Stimulated activated CD8-positive, alpha-beta memory T cell treated with anti-CD3 and anti-CD28 coated beads, Interleukin-7, amount 100 ng/mL, for 24 hours (primary cell): ENCODE results near the gene BSN.

Experiments
- DNase-seq: peaks from one replicate; pipeline ENCODE4 v3.0.0-alpha.2; 2020; ENCODE audit warnings: low read depth

The BSN gene

GRCh38 chr3:49654955-49655556, 100.8 kb downstream of the BSN start:
- no peak for DNase-seq

DNA sequence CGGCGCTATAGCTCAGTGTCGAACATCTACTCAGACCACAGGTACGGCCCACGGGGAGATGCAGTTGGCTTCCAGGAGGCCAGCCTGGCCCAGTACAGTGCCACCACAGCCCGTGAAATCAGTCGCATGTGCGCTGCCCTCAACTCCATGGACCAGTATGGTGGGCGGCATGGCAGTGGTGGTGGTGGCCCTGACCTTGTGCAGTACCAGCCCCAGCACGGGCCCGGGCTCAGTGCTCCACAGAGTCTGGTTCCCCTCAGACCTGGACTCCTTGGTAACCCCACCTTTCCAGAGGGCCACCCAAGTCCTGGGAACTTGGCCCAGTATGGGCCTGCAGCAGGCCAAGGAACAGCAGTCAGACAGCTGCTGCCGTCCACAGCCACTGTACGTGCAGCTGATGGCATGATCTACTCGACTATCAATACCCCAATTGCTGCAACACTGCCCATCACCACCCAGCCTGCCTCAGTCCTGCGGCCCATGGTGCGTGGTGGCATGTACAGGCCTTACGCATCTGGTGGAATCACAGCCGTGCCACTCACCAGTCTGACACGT, 101.5 kb downstream of the BSN start:
- DNase-seq, result no peak

DNA sequence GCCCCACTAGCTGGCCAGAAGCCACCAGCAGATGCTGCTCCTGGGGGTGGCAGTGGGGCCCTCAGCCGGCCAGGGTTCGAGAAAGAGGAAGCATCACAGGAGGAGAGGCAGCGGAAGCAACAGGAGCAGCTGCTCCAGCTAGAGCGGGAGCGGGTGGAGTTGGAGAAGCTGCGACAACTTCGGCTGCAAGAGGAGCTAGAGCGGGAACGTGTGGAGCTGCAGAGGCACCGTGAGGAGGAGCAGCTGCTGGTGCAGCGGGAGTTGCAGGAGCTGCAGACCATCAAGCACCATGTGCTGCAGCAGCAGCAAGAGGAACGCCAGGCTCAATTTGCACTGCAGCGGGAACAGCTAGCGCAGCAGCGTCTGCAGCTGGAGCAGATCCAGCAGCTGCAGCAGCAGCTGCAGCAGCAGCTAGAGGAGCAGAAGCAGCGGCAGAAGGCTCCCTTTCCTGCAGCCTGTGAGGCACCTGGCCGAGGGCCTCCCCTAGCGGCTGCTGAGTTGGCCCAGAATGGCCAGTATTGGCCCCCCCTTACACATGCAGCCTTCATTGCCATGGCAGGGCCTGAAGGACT, 102.3 kb downstream of the BSN start:
- DNase-seq, result no peak

DNA sequence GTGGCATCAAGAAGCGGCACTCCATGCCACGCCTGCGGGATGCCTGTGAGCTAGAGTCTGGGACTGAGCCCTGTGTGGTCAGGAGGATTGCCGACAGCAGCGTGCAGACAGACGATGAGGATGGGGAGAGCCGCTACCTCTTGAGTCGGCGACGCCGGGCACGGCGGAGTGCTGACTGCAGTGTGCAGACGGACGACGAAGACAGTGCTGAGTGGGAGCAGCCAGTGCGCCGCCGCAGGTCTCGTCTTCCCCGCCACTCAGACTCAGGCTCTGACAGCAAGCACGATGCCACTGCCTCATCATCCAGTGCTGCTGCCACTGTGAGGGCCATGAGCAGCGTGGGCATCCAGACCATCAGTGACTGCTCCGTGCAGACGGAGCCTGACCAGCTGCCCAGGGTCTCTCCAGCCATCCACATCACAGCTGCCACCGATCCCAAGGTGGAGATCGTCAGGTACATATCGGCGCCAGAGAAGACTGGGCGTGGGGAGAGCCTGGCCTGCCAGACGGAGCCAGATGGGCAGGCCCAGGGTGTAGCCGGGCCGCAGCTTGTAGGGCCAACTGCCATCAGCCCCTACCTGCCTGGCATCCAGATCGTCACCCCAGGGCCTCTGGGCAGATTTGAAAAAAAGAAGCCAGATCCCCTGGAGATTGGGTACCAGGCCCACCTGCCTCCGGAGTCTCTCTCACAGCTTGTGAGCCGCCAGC, 103.1 kb downstream of the BSN start:
- no peak for DNase-seq

GRCh38 chr3:49658711-49659110, 104.4 kb downstream of the BSN start:
- DNase-seq, result no peak

DNA sequence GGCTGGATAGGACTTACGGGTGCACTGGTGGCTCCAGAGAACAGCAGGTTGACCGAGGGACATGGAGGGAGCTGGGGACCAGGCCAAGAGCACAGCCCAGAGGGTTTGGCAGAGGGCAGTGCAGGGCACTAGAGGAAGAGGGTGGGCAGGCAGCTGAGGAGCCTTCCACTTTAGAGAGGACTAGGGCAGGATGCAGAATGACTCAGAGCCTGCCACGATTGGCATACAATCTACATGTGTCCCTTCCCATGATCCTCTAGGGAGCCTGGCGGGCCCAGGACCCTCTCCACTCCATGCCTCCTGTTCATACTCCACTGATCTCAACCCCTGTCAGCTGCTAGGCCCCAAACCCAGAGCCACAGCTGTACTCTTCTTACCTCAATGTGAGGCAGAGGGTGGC, 105.5 kb downstream of the BSN start:
- DNase-seq, result no peak

DNA sequence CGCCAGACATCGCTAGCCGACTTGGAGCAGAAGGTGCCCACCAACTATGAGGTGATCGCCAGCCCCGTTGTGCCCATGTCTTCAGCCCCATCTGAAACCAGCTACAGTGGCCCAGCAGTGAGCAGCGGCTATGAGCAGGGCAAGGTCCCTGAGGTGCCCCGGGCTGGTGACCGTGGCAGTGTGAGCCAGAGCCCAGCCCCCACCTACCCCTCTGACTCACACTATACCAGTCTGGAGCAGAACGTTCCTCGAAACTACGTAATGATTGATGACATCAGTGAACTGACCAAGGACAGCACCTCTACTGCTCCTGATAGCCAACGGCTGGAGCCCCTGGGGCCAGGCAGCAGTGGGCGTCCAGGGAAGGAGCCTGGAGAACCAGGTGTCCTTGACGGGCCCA, 107.0 kb downstream of the BSN start:
- no peak for DNase-seq

DNA sequence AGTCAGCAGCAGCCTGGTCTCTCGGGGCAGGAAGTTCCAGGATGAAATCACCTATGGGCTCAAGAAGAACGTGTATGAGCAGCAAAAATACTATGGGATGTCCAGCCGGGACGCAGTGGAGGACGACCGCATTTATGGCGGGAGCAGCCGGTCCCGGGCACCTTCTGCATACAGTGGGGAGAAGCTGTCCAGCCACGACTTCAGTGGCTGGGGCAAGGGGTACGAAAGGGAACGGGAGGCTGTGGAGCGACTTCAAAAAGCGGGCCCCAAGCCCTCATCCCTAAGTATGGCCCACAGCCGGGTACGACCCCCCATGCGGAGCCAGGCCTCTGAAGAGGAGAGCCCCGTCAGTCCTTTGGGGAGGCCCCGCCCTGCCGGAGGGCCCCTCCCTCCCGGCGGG, 107.7 kb downstream of the BSN start:
- no peak for DNase-seq

DNA sequence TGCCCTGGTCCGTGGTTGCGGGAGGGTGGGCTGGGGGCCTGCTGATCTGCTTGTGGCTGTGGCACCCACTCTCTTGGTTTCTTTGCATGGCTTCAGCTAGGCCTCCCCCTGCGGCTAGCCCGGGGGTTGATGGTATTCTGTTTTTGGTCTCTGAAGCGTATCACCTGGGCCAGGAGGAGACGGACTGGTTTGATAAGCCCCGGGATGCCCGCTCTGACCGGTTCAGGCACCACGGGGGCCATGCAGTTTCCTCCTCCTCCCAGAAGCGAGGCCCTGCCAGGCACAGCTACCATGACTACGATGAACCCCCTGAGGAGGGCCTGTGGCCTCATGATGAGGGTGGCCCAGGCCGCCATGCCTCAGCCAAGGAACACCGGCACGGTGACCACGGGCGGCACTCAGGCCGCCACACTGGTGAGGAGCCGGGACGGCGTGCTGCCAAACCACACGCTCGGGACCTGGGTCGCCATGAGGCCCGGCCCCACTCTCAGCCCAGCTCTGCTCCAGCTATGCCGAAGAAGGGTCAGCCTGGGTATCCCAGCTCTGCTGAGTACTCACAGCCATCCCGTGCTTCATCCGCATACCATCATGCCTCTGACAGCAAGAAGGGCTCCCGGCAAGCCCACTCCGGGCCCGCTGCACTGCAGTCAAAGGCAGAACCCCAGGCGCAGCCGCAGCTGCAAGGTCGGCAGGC, 108.6 kb downstream of the BSN start:
- DNase-seq, result no peak

- no peak for DNase-seq
Measured at GRCh38 chr3:49663831-49664230, 109.6 kb downstream of the BSN start.

DNA sequence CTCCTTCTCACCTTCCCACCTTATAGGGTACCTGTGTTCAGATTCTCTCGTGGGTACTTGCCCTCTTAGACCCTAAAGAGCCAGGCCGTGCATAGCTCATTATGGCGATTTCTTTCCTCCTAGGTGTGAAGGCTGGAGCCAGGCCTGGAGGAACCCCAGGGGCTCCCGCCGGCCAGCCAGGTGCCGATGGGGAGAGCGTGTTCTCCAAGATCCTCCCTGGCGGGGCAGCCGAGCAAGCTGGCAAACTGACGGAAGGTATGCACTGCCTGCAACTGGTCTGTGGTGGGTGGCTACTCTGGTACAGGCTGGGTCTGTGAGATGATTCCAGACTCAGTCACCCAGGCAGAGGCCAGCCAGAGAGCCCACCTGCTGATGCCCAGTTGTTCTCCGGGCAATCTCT, 110.0 kb downstream of the BSN start:
- no peak for DNase-seq

- DNase-seq, result no peak
Measured at GRCh38 chr3:49665822-49666519, 111.7 kb downstream of the BSN start.

GRCh38 chr3:49666592-49666991, 112.3 kb downstream of the BSN start:
- no peak for DNase-seq

DNA sequence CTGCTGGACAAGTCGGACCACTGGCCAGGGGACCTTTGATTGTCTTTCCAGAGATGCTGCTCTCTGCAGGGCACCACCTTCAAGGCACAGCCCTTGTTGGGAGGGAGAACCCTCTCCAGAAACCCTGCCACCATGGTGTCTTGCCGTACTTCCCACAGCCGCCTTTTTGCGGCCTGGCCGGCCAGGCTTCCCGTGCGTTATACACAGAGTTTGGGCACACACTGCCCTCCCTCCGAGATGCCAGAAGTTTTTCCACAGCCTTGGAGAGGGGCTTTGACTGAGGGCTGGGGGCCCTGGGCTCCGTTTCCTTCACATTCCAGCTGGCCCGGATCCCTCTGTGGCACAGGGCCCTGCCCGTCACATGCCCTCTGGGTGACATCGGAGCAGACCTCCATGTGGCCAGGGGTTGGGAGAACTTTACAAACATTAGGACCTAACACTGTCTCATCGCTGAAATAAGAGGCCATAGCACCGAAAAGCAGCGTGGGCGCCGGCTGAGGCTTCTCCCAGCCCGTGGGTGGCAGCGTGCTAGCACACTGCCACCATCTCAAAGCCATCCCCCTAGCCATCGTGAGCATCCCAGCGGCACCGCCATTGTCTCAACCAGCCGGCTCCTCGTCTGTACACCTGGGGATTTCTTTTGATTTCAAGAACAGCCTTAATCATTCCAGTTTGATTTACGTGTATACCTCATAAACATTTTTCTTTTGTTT, 113.6 kb downstream of the BSN start:
- DNase-seq, result no peak

DNA sequence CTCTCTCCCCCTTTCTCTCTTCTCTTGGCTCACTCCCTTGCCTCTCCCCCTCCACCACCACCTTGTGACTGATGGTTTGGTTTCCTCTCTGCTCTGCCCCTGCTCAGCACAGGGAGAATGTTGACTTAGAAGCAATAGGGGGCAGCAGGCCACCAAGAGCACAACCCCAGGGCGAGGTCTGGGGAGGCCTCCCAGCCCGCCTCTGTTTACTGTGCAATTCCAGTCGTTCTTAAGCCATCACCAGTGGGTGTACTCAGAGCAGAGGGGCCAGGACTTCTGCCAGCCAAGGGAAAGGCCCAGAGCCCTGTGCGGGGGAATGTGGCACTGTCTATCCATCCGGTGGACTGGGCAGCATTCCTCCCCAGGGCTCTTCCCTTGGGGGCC, 114.1 kb downstream of the BSN start:
- DNase-seq, result no peak

- DNase-seq, result no peak
Measured at GRCh38 chr3:49668861-49669260, 114.6 kb downstream of the BSN start.

GRCh38 chr3:49669352-49669751, 115.1 kb downstream of the BSN start:
- DNase-seq, result no peak

DNA sequence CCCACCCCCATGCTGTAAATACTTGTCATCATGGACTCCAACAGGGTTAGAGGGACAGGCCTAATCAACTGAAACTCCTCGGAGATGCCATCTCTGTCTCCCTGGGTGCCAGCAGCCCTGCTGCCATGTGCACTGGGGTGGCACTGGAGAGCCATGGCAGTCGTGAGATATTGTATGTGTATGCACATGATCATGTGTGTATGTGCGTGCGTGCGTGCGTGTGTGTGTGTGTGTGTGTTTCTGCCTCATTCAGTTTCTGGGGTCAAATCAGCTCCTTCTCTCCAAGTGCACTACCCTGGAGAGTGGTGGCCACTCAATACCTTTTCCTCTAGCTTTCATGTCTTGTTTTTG, 116.6 kb downstream of the BSN start:
- no peak for DNase-seq

DNA sequence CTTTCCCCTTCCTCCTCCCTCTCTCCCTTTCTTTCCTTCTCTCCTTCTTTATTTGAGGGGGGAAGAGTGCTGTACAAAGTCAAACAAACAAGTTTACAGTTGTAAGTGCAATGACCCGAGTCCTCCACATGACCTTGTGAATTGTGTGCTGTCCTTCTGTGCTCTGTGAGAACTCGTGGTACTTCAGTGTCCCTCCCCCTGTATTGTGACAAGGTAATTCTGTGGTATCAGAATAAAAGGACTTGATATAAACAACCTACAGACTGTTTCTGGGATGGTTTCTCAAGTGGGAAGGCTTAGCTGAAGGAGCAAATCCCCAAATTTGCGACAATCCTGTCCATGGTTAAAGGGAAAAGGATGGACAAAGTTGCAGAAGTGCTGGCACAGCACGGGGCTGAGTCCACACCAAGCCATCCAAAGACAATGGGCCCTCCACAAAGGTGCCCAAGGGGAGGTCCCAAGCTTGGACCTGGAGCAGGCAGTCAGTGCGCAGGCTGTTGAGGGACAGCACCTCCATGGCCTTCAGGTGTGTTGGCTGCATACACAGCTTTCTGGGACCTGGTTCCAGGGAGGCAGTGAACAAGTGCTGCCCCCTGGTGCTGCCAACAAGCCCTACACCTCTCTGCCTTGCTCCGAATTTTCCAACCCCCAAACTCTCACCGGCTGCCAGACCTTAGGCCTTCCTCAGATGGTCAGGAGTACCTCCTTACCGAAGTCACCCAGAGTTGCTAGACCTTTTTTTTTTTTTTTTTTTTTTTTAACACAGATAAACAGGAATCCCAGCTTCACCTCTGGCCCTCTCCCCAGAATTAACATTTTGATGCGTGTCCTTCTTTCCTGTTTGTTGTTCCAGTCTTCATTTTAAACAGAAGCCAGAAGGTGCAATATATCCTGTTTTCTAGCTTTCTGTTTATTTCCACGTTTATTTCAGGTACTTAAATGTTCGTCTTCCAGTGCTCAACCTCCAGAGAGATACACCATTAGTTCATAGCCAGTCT, 117.3 kb downstream of the BSN start:
- no peak for DNase-seq

DNA sequence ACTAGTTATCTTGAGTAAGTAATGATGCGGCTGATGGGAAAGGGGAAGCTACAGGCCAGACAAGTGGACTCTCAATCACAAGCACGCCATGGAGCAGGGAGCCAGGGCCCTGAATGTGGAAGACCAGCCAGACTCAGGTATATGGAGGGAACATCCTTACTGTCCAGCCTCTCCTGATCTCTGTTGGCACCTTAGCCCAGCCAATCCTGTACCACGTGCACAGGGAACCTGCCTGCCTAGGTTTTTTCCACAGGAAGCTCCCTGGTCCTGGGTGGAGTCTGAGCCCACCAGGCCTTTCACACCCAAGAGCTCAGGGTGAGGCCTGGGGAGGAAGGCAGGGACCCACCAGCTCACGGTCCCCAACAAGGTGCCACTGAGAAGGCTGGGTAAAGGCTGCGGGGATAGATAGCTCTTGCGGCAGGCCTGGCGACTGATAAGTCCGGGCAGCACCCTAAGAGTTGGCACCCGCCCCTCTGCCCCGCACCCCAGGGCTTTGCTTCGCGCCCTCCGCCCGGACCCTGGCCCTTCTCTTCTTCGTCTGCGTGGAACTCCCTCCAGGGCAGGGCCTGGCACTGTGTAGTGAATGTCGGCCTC, 118.9 kb downstream of the BSN start:
- no peak for DNase-seq
